IPS-18a (cell line): ENCODE results near the gene GLRX5.

ENCODE experiments used
- H3K27ac ChIP-seq: one replicate; pipeline ENCODE4 v1.5.1; 2013; ENCODE audit warnings: low read length
- H3K27me3 ChIP-seq: one replicate; pipeline ENCODE4 v1.6.1; 2013; ENCODE audit warnings: mild to moderate bottlenecking, low read length; ENCODE audit not compliant: control insufficient read depth, insufficient read depth
- H3K36me3 ChIP-seq: one replicate; pipeline ENCODE4 v1.6.1; 2013; ENCODE audit warnings: low read depth, low read length; ENCODE audit not compliant: control insufficient read depth
- H3K4me1 ChIP-seq: one replicate; pipeline ENCODE4 v1.6.1; 2013; ENCODE audit warnings: low read depth, low read length; ENCODE audit not compliant: control insufficient read depth
- H3K4me3 ChIP-seq: one replicate; pipeline ENCODE4 v1.5.1; 2013; ENCODE audit warnings: low read length
- H3K9ac ChIP-seq: one replicate; pipeline ENCODE4 v1.6.1; 2013; ENCODE audit warnings: mild to moderate bottlenecking, low read length, moderate library complexity
- H3K9me3 ChIP-seq: one replicate; pipeline ENCODE4 v1.6.1; 2013; ENCODE audit warnings: low read depth, low read length; ENCODE audit not compliant: control insufficient read depth

GLRX5 gene

GRCh38 chr14:95522116-95522515, 12.7 kb upstream of the GLRX5 start:
- Histone ChIP-seq H3K27ac (no peak overlapping the region), H3K4me3 (no peak overlapping the region), H3K27me3 (peaks cover 22% of the 10 kb centered on the region), H3K4me1 (no peaks in the 10 kb centered on the region), H3K9me3 (no peaks in the 10 kb centered on the region), H3K36me3 (no peaks in the 10 kb centered on the region), H3K9ac (no peak overlapping the region)

DNA sequence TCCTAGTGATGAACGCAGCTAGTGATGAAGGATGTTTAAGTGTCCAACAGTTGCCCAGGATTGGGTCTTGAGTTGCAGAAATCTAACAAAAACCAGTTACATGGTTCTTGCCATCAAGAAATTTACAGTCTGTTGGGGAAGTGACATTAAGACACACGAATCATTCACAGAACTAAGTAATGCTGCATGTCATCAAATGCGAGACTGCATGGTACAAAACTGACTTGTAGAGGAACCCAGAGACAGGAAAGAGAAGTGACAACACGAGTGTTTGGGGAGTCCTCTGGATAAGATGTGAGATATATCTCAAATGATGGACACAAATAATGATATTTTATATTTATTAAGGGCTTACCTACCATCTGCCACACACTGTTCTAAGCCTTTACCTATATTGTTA, 12.3 kb upstream of the GLRX5 start:
- no peak overlapping the region for H3K9ac ChIP-seq
- H3K4me3 ChIP-seq, result no peak overlapping the region
- no peaks in the 10 kb centered on the region for H3K4me1 ChIP-seq
- no peaks in the 10 kb centered on the region for H3K36me3 ChIP-seq
- H3K27ac ChIP-seq, result no peak overlapping the region
- no peaks in the 10 kb centered on the region for H3K9me3 ChIP-seq
- peaks cover 18% of the 10 kb centered on the region for H3K27me3 ChIP-seq

DNA sequence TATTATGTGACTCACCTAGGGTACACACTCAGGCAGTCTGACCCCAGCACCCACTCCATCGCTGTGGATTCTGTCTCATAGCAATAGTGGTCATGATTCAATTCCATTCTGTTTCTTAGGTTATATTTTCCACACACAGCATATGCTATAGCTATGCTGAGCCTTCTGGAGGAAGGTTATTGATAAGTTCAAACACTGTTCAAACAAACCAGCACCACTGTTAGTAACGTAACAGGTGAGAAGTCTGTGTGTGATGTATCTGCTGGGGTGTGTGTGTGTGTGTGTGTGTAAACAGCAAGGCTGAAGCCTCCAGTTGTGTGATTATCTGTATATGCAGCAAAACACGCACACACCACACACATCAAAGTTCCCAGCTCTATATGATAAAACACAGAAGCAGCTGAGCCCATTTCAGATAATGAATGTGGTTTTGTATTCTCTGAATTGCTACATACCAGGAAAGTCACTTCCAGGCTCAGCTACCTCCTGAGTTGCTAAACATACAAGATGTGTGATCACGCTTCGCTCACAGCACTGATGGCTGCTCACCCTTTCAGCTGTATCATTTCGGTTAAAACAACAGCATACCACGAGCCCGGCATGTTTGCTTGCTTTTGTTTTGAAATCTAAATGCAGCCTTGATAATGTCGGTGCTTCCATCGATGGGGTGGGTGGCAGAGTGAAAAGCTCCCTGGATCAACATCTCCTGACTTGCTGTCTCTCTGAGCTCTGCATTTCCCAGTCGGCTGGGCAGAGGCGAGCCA, 11.6 kb upstream of the GLRX5 start:
- Histone ChIP-seq H3K27me3 (peaks cover 11% of the 10 kb centered on the region), H3K9ac (no peak overlapping the region), H3K4me3 (no peak overlapping the region), H3K4me1 (no peaks in the 10 kb centered on the region), H3K9me3 (no peaks in the 10 kb centered on the region), H3K27ac (no peak overlapping the region), H3K36me3 (no peaks in the 10 kb centered on the region)

- H3K27me3 ChIP-seq, result peaks cover 4% of the 10 kb centered on the region
- no peaks in the 10 kb centered on the region for H3K36me3 ChIP-seq
- H3K27ac ChIP-seq, result no peak overlapping the region
- no peak overlapping the region for H3K9ac ChIP-seq
- no peaks in the 10 kb centered on the region for H3K9me3 ChIP-seq
- no peaks in the 10 kb centered on the region for H3K4me1 ChIP-seq
- no peak overlapping the region for H3K4me3 ChIP-seq
These were observed 10.9 kb upstream of the GLRX5 start for GRCh38 chr14:95523815-95524448.

DNA sequence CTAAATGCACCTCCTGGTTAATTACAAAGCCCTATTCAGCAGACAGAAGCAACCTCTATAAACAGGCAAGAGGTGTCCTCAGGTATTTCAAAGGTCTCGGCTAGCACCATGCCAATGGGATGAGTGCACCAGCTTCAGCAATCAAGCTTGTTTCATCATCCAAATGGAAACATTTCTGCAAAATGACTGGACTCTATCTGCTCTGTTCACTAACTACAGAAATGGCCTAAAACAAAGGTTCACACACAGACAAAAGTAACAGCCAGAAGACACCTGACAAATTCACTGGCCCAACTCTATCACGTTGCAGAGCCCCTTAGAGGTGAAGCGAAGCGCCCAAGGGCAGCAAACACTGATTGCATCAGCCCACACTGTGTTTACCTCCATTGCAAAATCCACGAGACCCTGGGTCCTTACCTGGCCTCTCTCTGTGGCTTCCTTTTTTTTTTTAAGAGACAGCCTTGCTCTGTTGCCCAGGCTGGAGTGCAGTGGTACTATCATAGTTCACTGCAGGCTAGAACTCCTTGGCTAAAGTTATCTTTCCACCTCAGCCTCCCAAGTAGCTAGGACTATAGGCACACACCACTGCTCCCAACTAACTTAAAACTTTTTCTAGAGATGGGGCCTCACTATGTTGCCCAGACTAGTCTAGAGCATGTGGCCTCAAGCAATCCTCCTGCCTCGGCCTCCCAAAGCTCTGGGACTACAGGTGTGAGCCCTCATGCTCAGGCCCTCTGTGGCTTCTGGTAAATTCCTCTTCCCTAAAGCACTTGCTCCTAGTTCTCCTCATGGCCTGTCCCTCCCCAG, 9.9 kb upstream of the GLRX5 start:
- Histone ChIP-seq H3K4me1 (no peaks in the 10 kb centered on the region), H3K27me3 (no peaks in the 10 kb centered on the region), H3K36me3 (no peaks in the 10 kb centered on the region), H3K9me3 (no peaks in the 10 kb centered on the region), H3K27ac (no peak overlapping the region), H3K9ac (no peak overlapping the region), H3K4me3 (no peak overlapping the region)

- Histone ChIP-seq H3K36me3 (peaks cover 3% of the 10 kb centered on the region), H3K4me3 (no peak overlapping the region), H3K27ac (no peak overlapping the region), H3K9me3 (no peaks in the 10 kb centered on the region), H3K4me1 (no peaks in the 10 kb centered on the region), H3K9ac (no peak overlapping the region), H3K27me3 (no peaks in the 10 kb centered on the region)
These were observed 8.9 kb upstream of the GLRX5 start for GRCh38 chr14:95525999-95526398.

GRCh38 chr14:95526483-95527386, 8.1 kb upstream of the GLRX5 start:
- no peaks in the 10 kb centered on the region for H3K4me1 ChIP-seq
- H3K4me3 ChIP-seq, result no peak overlapping the region
- no peak overlapping the region for H3K9ac ChIP-seq
- peaks cover 3% of the 10 kb centered on the region for H3K36me3 ChIP-seq
- no peak overlapping the region for H3K27ac ChIP-seq
- H3K9me3 ChIP-seq, result no peaks in the 10 kb centered on the region
- no peaks in the 10 kb centered on the region for H3K27me3 ChIP-seq

- H3K4me1 ChIP-seq, result peaks cover under 1% of the 10 kb centered on the region
- H3K9me3 ChIP-seq, result no peaks in the 10 kb centered on the region
- no peaks in the 10 kb centered on the region for H3K27me3 ChIP-seq
- no peak overlapping the region for H3K4me3 ChIP-seq
- no peak overlapping the region for H3K27ac ChIP-seq
- H3K36me3 ChIP-seq, result peaks cover 5% of the 10 kb centered on the region
- no peak overlapping the region for H3K9ac ChIP-seq
These were observed 7.4 kb upstream of the GLRX5 start for GRCh38 chr14:95527387-95528002.

DNA sequence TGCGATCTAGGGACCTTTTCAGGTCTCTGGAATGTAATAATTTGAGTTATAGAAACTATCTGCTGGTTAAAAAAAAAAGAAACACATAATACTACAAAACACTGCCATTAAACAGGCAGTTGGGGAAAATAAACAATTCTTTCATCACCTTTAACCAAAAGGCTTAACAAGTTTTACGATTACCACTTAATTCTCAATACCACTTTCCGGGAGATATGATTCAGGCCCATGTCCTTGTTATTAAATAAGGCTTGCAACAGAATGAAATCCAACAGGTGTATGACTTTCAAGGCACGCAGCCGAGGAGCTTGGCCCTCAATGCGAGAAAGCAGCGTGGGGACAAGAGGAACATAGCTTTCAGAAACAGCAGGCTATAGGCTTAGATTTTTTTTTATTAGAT, 5.6 kb upstream of the GLRX5 start:
- H3K9ac ChIP-seq, result no peak overlapping the region
- no peaks in the 10 kb centered on the region for H3K9me3 ChIP-seq
- H3K4me3 ChIP-seq, result no peak overlapping the region
- H3K36me3 ChIP-seq, result peaks cover 10% of the 10 kb centered on the region
- H3K4me1 ChIP-seq, result peaks cover 7% of the 10 kb centered on the region
- H3K27ac ChIP-seq, result no peak overlapping the region
- no peaks in the 10 kb centered on the region for H3K27me3 ChIP-seq

DNA sequence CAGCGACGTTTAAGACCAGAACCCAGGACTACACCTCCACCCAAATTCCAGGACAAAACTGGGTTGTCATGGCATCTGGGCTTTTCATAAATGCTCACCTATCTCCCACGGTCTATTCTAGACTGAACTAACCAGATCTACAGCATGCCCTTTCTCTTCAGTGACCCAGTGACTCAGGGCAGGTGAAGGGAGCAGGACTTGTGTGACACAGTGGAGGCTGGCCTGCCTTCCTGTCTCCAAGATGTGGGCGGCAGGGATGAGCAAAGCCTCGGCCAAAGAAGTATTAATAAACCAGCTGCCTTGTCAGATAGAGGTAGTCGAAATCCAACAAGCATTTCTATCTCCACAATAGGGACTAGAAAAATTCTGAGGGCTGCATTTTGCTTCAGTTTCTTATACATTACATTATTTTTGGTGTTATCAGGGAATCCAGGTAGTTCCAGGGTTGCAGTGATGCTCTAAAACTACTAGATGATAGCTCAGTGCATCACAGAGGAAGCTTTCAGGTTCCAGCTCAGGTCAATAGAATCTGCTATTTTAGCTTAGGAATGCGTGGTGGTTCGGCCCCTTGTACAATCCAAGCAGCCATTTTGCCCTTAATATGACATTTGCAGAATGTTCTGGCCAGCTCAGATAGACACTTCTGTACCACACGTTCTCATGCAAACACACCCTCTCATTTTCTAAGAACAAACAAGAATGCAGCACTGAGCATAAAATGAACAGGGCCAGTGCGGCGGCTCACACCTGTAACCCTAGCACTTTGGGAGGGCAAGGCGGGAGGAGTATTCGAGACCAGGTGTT, 4.2 kb upstream of the GLRX5 start:
- Histone ChIP-seq H3K9ac (no peak overlapping the region), H3K27ac (no peak overlapping the region), H3K27me3 (no peaks in the 10 kb centered on the region), H3K36me3 (peaks cover 10% of the 10 kb centered on the region), H3K4me1 (peaks cover 7% of the 10 kb centered on the region), H3K9me3 (no peaks in the 10 kb centered on the region), H3K4me3 (no peak overlapping the region)
